ENCODE data around the gene TTLL6.

GRCh38 chr17:48856122-48856821 lies 39.2 kb upstream of the TTLL6 start:
- no peak for TF ChIP-seq FIP1L1 (IDR thresholded peaks at IDR 0.05; ENCODE audit: low read depth, low read length, poor library complexity, severe bottlenecking)
- TF ChIP-seq OTX1 (CRISPR knock-in tag; IDR thresholded peaks at IDR 0.05), result no peak
- no peak for TF ChIP-seq ZKSCAN3 (CRISPR knock-in tag; IDR thresholded peaks at IDR 0.05)
- no peak for TF ChIP-seq CEBPB (tag; IDR thresholded peaks at IDR 0.05)
- no peak for TF ChIP-seq NELFE (IDR thresholded peaks at IDR 0.05; ENCODE audit: insufficient read depth, insufficient read length)
- TF ChIP-seq CHD4 (IDR thresholded peaks at IDR 0.05; ENCODE audit: insufficient read depth, insufficient replicate concordance, low read depth, low read length, poor library complexity, severe bottlenecking), result no peak
- TF ChIP-seq RFX1 (IDR thresholded peaks at IDR 0.05), result no peak
- TF ChIP-seq XRCC3 (IDR thresholded peaks at IDR 0.05), result no peak
